GM12891 (cell line): Measurements from ENCODE around the gene NPIPB6.
"Not testable (repeated sequence)": the region's sequence is repeated elsewhere in the genome, so short reads cannot be mapped to it uniquely, and the experiment has no call there.

Experiments used
- POLR2A ChIP-seq: IDR thresholded peaks from 2 replicates; pipeline ENCODE4 v1.6.1; 2011; ENCODE audit warnings: low read depth, low read length, control low read depth
- POLR2AphosphoS5 ChIP-seq: IDR thresholded peaks from 2 replicates; pipeline ENCODE4 v1.6.1; 2011; ENCODE audit warnings: low read depth, low read length, control low read depth
- POU2F2 ChIP-seq: IDR thresholded peaks from 2 replicates; pipeline ENCODE4 v1.6.1; 2011; ENCODE audit warnings: low read depth, mild to moderate bottlenecking, control low read depth, low read length, moderate library complexity
- TAF1 ChIP-seq: IDR thresholded peaks from 2 replicates; pipeline ENCODE4 v1.6.1; 2011; ENCODE audit warnings: low read depth, low read length, control low read depth

GRCh38 chr16:28403220-28404072 is 40.1 kb upstream of the NPIPB6 start, which contains the start of gene EIF3CL:
- not testable (repeated sequence) for TF ChIP-seq POLR2AphosphoS5, POLR2A, TAF1, POU2F2
